ENCODE results near the gene HECW1.

- no peak for TF ChIP-seq ZBTB7A (IDR thresholded peaks at IDR 0.05; ENCODE audit: low read depth)
- no peak for TF ChIP-seq MAX (IDR thresholded peaks at IDR 0.05)
- TF ChIP-seq EGR1 (IDR thresholded peaks at IDR 0.05), result no peak
- TF ChIP-seq CREB1 (IDR thresholded peaks at IDR 0.05; ENCODE audit: low read depth), result no peak
- no peak for TF ChIP-seq EP300 (IDR thresholded peaks at IDR 0.05; ENCODE audit: borderline replicate concordance)
- no peak for TF ChIP-seq NFIC (IDR thresholded peaks at IDR 0.05)
- TF ChIP-seq REST (IDR thresholded peaks at IDR 0.05; ENCODE audit: low read depth), result no peak
- TF ChIP-seq FOXM1 (IDR thresholded peaks at IDR 0.05; ENCODE audit: borderline replicate concordance, low read depth), result no peak
- no peak for TF ChIP-seq YY1 (IDR thresholded peaks at IDR 0.05; ENCODE audit: low read depth)
- no peak for TF ChIP-seq RAD21 (IDR thresholded peaks at IDR 0.05; ENCODE audit: low read depth)
- TF ChIP-seq TEAD4 (IDR thresholded peaks at IDR 0.05), result no peak
These were observed 479.2 kb downstream of the HECW1 start for GRCh38 chr7:43591558-43592180.
